AG10803 (cell line): ENCODE results near the gene TNFRSF9.
A peak's percentile ranks its signal among the peaks of the same experiment; 100 is the strongest.

Experiments
- DNase-seq: peaks from one replicate; pipeline ENCODE4 v3.0.0; 2010; ENCODE audit warnings: low read depth
- H3K4me3 ChIP-seq: 2 replicates; pipeline ENCODE4 v1.5.1; 2011; ENCODE audit warnings: mild to moderate bottlenecking, low read length, control low read depth
- TF ChIP-seq, protein P1 (sequence below): conservative IDR thresholded peaks from 2 replicates; pipeline ENCODE4 v1.5.1; 2011; ENCODE audit warnings: mild to moderate bottlenecking, low read length, control low read depth, inconsistent platforms

The TNFRSF9 gene

GRCh38 chr1:7943251-7943650, 2.6 kb upstream of the TNFRSF9 start:
- H3K4me3 ChIP-seq, result no peak overlapping the region
- TF ChIP-seq, protein P1, sequence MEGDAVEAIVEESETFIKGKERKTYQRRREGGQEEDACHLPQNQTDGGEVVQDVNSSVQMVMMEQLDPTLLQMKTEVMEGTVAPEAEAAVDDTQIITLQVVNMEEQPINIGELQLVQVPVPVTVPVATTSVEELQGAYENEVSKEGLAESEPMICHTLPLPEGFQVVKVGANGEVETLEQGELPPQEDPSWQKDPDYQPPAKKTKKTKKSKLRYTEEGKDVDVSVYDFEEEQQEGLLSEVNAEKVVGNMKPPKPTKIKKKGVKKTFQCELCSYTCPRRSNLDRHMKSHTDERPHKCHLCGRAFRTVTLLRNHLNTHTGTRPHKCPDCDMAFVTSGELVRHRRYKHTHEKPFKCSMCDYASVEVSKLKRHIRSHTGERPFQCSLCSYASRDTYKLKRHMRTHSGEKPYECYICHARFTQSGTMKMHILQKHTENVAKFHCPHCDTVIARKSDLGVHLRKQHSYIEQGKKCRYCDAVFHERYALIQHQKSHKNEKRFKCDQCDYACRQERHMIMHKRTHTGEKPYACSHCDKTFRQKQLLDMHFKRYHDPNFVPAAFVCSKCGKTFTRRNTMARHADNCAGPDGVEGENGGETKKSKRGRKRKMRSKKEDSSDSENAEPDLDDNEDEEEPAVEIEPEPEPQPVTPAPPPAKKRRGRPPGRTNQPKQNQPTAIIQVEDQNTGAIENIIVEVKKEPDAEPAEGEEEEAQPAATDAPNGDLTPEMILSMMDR, result no peak
- no peak for DNase-seq

DNA sequence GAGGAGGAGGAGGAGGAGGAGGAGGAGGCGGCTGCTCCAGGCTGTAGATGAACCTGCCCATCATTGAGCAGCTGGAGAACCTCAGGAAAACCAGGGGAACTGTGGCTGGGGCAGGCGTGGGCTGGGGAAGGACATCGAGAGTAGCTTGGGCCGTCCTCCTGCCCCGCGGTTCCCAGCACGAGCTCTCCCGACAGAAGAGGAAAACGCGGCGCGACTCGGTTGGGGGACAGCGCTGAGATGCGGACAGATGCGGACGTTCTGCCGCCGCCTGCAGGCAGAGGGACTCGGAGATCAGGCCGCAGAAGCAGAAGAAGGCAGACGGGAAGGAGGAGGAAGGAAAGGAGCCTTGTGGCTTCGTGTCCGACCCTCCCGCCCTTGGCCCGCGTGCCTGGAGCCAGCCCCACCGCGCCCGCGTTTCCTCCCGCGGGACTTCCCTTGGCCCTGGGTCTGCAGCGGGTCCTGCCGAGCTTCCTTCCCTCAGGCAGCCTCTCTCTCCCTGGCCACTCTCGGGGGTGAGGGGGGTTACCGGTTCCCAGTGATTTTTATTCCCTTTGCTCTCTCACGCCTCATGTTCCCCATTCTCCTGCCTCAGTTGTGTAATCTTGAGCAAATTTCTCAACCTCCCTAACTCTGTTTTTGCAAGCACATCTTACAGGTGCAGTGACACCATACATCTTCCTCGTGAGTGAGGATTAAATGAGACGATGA, 1.7 kb upstream of the TNFRSF9 start:
- H3K4me3 ChIP-seq, result peak overlapping the region; percentile 43
- TF ChIP-seq, protein P1, result peak; percentile 47
- peak; percentile 47 for DNase-seq

DNA sequence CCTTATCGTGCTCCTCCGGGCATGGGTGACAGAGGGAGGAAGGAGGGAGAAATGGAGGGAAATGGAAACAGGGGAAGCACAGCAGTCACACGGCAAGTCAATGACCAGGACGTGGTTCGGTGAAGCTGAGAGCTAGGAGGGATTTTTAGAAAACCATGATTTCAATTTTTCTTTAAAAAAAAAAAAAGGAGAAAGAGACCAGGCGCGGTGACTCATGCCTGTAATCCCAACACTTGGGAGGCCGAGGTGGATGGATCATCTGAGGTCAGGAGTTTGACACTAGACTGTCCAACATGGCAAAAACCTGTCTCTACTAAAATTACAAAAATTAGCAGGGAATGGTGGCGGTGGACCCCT, 776 bp upstream of the TNFRSF9 start:
- no peak for DNase-seq
- H3K4me3 ChIP-seq, result no peak overlapping the region
- TF ChIP-seq, protein P1, result no peak

DNA sequence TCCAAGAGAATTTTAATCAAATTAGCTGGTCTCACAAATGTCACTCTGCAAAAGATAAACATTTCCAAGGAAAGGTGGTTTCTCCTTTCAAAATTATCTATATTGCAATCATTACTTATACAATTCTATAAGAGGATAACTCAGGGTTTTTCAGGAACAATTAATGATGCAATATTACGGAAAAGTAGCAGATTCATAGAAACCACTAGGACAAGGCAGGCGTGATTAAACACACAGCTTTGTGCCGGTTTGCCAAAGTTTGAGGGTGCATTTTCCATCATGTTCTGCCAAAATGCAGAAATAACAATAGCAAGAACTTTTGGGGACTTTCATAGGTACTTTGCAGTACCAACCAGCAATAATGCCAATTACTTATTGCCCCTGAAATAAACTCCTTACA, 605 bp downstream of the TNFRSF9 start:
- H3K4me3 ChIP-seq, result no peak overlapping the region
- TF ChIP-seq, protein P1, result no peak
- no peak for DNase-seq

- no peak for DNase-seq
- TF ChIP-seq, protein P1, result no peak
- no peak overlapping the region for H3K4me3 ChIP-seq
Observed at GRCh38 chr1:7938070-7938469, 2.6 kb downstream of the TNFRSF9 start.

- TF ChIP-seq, protein P1, result no peak
- no peak overlapping the region for H3K4me3 ChIP-seq
- no peak for DNase-seq
Observed at GRCh38 chr1:7932524-7933138, 8.0 kb downstream of the TNFRSF9 start.

DNA sequence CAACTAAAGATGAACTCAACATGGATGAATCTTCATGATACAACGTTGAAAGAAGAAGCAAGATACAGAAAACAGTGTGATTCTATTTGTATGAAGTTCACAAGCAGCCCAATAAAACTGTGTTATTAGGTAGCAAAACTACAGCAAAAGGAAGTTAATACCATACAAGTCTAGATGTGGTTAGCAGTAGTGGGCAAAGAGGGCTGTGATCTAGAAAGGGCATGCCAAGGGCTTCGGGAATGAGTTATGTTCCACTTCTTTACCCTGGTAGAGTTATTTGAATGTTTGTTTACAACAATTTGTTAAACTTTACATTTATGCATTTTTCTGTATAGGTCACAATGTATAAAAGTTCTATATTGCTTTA, 9.2 kb downstream of the TNFRSF9 start:
- no peak for DNase-seq
- TF ChIP-seq, protein P1, result no peak
- H3K4me3 ChIP-seq, result no peak overlapping the region
